RWPE1 (cell line): Measurements from ENCODE around the gene KIF23.

Source experiments
- CTCF ChIA-PET: fragments of 350-600 bp; sonication (Branson Sonifier 250); formaldehyde crosslinking; extraction: SDS; loops from one replicate; lab custom pipeline; 2021; lab: Yijun Ruan, JAX
- POLR2A ChIA-PET: fragments of 400-600 bp; formaldehyde crosslinking; extraction: SDS; loops from one replicate; lab custom pipeline; 2020; ENCODE audit warnings: antibody characterized with exemption; ENCODE audit not compliant: low non-redundant PET; lab: Yijun Ruan, JAX
- DNase-seq: peaks from one replicate; pipeline ENCODE4 v3.0.0; 2012; ENCODE audit warnings: low spot score
- H3K27ac ChIP-seq: fragments of 450-650 bp; 2 replicates; pipeline ENCODE4 v1.5.1; 2017
- TF ChIP-seq, protein P1 (sequence below): fragments of 450-650 bp; conservative IDR thresholded peaks from 2 replicates; pipeline ENCODE4 v1.5.1; 2017; ENCODE audit warnings: low read depth, mild to moderate bottlenecking

Gene KIF23

DNA sequence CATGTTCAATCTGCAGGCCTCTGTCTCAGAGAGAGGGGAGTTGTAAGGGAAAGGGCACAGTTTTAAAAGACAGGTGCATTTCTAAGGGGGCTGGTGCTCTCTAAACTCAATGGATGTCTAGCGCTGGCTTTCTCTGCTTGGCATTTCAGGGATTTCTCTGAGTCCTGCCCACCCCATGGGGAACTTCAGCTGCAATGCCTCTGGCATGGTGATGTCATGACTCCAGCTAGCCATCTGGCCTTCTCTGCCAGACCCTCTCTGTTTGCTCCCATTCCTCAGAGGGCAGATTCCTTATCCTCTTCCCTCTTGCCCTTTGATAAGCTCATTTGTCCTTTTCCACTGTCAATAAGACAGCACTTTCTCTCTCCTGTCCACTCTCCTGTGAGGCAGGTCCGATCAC is 79.3 kb downstream of the KIF23 start:
- DNase-seq, result no peak
- ChIA-PET POLR2A (no interaction called here), CTCF (interaction anchor here (0.6 kb wide), 1 partner anchor 10 kb away, joined by 5 read pairs; no protein-coding TSS in a partner anchor)
- TF ChIP-seq, protein P1, sequence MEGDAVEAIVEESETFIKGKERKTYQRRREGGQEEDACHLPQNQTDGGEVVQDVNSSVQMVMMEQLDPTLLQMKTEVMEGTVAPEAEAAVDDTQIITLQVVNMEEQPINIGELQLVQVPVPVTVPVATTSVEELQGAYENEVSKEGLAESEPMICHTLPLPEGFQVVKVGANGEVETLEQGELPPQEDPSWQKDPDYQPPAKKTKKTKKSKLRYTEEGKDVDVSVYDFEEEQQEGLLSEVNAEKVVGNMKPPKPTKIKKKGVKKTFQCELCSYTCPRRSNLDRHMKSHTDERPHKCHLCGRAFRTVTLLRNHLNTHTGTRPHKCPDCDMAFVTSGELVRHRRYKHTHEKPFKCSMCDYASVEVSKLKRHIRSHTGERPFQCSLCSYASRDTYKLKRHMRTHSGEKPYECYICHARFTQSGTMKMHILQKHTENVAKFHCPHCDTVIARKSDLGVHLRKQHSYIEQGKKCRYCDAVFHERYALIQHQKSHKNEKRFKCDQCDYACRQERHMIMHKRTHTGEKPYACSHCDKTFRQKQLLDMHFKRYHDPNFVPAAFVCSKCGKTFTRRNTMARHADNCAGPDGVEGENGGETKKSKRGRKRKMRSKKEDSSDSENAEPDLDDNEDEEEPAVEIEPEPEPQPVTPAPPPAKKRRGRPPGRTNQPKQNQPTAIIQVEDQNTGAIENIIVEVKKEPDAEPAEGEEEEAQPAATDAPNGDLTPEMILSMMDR, result no peak
- no peak overlapping the region for H3K27ac ChIP-seq

DNA sequence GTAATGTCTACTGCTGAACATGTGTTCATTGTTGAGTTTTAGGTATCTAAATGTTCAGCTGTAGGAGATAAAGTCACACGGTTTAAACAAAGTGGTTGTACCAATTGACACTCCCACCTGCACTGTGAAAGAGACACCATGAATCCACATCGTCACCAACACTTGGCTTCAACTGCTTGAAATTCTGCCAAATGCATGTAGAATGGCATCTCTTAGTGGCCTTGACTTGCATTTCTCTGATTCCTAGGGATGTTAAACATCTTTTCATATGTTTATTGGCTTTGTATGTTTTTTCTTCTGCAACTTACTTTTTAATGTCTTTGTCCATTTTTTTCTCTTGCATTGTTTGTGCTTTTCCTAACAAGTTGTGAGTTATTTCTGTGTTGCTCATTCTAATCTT is 81.9 kb downstream of the KIF23 start:
- H3K27ac ChIP-seq, result no peak overlapping the region
- DNase-seq, result no peak
- ChIA-PET CTCF (no interaction called here), POLR2A (no interaction called here)
- TF ChIP-seq, protein P1, result no peak

DNA sequence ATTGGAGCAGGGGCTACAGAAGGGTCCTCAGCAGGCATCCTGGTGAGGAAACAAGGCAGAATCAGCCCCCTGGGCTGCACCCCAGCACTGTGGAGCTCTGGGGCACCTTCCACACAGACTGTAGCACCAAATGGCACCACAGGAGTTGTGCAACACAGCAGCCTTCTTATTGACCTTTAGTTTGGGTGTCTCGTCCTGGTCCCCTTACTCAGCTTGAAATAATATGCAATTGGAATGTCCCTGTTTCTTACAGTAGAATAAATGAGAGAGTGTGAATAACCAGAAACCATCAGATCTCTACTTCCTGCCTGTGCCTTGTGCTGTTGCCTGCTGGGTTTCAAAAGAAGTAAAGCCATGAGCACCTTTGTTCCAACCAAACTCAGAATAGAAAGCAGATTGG is 82.9 kb downstream of the KIF23 start:
- ChIA-PET CTCF (interaction anchor here (0.7 kb wide), 1 partner anchor 496 kb away, joined by 3 read pairs; no protein-coding TSS in a partner anchor), POLR2A (no interaction called here)
- H3K27ac ChIP-seq, result no peak overlapping the region
- no peak for DNase-seq
- TF ChIP-seq, protein P1, result no peak

DNA sequence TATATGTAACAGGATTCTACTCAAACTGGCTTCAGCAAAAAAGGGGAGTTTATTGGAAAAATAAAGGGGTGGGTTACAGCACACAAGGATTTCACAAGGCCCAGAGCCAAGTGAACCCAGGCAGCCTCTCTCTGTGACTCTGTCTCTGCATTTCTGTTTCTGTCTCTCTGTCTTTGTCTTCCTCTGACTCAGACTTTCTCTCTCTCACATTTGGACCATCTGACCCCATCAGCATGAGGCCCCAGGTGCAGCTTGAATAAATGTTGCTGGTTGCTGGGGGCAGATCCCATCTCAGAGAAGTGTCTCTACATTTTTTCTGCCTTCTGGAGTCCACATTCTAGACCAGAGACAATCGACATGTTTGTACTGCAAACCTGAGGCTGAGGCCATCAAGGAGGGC is 83.5 kb downstream of the KIF23 start:
- TF ChIP-seq, protein P1, result no peak
- POLR2A ChIA-PET, result no interaction called here
- H3K27ac ChIP-seq, result no peak overlapping the region
- DNase-seq, result no peak
- CTCF ChIA-PET, result interaction anchor here (0.5 to 0.7 kb wide), 2 partner anchors 113 to 495 kb away, joined by 3 to 4 read pairs; no protein-coding TSS in a partner anchor
